HG02571 (cell line): Measurements from ENCODE around the gene HECTD4.
"Not testable (repeated sequence)": the region's sequence is repeated elsewhere in the genome, so short reads cannot be mapped to it uniquely, and the experiment has no call there.

Source experiments
- ATAC-seq: cut with Tn5 transposase; IDR thresholded peaks from one replicate; pipeline ENCODE4 v1.9.1; 2021; ENCODE audit warnings: mild to moderate bottlenecking, moderate library complexity; ENCODE audit not compliant: unreplicated experiment

Gene HECTD4

DNA sequence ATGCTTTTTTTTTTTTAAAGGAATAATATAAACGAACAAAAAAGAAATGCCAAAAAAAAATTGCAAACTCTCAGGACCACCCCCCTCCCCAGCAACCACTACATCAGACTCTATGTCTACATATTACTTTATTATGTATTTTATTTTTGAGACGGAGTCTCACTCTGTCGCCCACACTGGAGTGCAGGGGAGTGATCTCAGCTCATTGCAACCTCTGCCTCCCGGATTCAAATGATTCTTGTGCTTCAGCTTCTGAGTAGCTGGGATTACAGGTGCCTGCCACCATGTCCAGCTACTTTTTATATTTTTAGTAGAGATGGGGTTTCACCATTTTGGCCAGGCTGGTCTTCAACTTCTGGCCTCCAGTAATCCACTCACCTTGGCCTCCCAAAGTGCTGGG is 22.9 kb downstream of the HECTD4 start:
- no peak for ATAC-seq

DNA sequence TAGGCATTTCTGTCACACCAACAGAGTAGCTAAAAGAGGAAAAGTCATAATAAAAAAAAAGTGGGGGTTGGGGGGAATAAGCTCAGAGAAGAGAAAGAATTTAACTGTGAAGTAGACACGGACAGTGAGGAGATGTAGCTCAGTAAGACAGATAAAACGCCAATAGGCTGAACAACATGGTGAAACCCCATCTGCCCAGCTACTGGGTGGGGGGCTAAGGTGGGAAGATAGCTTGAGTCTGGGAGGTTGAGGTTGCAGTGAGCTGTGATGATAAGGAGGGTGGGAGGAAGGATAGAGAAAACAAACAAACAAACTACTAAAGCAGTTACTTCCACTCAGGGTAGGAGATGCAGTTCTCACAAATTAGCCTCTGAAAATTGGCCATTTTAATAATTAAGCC is 25.0 kb downstream of the HECTD4 start:
- no peak for ATAC-seq

DNA sequence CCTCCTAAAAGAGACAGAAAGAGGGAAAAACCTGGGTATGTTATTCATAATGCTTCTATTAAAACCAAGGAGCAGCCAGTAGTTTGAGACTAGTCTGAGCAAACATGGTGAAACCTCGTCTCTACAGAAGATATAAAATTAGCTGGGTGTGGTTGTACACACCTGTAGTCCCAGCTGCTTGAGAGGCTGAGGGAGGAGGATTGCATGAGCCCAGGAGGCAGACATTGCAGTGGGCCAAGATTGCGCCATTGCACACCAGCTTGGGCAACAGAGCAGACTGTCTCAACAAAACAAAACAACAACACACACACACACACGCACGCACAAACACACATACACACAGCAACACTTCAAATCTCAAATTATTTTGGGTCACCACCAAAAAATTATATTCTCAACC is 27.8 kb downstream of the HECTD4 start:
- ATAC-seq: no peak

DNA sequence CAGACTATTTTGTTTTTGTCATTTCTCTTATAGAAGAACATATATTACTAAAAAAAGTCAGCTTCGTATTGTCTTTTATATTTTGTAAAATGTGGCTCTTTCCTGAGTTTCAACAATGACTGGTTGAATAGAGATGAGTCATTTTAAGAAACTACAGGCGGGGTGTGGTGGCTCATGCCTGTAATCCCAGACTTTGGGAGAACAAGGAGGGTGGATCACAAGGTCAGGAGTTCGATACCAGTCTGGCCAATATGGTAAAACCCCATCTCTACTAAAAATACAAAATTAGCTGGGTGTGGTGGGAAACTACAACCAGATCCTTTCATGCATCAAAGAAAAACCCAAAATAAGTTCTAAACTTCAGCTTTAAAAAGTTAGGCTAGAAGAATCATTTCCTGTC is 28.8 kb downstream of the HECTD4 start:
- ATAC-seq: no peak

DNA sequence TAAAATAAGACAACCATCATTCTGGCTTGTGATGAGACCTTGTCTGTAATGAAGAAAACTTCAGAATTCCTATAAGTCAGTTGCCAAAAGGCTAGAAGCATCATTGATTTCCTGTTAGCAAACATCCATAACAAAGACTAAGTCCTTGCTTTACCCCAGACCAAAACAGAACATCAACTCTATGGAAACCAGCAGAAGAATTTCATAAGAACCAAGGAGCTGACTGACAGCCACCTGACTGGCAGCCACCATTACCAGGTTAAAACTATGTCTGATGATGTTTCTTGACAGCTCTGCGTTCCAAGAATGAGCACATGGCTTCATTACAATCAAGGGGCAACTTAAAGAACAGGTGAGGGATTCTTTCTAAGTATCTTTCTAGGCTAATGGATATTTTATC is 29.3 kb downstream of the HECTD4 start:
- no peak for ATAC-seq

DNA sequence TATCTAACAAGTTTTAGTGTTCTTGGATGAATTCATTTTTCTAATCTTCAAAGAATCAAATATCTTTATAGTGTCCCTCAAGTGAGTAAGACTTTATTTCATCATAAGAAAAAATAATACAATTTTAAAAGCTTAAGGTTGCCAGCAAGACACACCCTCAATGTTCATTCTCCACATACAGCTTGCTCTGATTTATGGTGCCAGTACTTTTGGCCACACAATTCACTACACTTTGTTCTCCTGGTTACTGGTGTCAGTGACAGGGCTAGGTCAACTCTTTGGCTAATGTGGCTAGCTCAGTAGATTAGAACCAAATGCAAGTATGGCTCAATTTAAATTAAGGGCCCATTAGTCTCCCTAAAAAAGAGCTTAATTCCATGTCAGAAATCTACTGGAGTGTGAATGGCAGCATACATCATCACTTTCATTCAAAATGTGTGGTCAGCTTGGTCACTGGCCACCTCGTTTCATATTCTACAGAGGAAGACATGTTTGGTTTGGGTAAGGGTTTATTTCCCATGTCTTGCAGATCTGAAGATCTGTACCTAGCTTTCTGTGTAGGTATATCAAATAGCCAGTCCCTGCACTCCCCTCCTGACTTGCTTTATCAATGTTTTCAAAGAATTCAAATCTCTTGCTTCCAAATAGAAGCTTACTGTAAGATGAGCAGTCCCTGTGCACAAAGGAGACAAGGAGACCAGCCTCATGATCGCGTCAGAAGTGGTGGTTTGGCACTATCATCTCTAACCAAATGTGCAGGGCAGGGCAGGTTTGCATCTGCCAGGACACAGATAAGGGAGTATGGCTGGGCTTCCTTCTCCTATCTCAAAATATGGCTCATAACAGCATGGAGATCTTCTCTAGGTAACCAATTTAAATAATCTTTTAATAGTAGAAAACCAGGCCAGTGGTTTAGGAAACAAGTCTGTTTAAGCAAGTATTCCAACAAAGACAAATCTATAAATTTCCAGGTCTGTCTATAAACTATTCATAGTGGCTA is 31.3 kb downstream of the HECTD4 start:
- no peak for ATAC-seq

DNA sequence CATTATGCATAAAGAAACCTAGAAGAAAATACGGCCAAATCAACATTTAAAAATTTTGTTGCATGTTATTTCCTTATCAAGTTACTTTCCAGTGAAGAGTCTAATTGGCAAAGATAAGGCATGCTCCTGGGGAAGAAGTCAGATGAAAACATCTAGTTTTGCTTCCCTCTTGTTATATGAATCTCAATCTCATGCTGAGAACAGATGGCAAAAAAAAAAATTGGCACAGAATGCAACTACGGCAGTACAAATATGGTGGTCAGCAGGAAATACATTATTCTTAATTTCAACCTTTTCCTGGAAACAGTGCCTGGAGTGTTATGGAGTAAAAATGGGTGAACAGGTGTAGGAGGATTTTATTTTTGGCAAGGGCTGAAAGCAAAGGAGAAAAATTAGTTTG is 32.8 kb downstream of the HECTD4 start:
- no peak for ATAC-seq

DNA sequence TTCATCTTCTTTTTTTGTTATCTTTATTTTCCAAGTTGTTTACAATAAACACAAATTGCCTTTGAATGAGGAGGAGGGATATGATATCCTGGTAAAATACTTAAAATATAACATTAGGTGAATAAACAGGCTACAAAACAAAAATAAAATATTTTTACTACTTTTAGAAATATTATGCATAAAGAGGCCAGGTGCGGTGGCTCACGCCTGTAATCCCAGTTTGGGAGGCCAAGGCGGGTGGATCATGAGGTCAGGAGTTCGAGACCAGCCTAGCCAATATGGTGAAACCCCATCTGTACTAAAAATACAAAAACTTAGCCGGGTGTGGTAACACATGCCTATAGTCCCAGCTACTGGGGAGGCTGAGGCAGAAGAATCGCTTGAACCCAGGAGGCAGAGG is 33.3 kb downstream of the HECTD4 start:
- not testable (repeated sequence) for ATAC-seq

DNA sequence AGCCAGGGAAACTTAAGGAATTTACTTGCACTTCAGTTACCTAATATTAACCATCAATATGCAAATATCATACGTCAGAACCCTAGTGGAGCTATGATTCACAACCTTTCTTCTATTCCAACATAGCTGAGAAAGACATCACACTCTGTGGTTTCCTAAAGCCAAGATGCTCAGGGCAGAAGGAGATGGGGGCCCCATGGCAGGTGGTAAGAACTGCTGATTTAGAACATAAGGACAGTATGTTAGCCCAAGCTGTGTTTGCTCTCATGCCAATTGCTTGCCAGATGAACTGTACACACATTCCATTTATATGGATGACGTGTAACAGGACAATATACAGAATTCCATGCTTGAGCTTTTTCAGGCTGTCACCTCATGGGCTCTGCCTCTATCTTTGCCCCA is 34.6 kb downstream of the HECTD4 start:
- no peak for ATAC-seq

DNA sequence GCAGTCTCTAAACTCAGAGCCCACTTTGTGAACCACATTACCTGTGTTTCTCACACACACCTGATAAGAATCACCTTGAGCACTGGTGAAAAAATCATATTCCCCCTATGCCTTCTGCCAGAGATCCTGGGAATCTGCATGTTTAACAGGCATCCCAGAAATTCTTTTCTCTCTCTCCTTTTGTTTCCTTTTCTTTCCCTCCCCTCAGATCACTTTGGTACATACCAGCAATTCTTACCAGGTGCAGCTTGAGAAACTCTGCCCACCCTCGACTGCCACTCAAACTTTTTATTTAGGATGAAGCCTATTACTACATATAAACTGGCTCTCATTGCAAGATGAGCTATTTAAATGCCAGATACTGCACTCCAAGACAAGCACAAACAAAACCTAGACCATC is 36.0 kb downstream of the HECTD4 start:
- no peak for ATAC-seq

DNA sequence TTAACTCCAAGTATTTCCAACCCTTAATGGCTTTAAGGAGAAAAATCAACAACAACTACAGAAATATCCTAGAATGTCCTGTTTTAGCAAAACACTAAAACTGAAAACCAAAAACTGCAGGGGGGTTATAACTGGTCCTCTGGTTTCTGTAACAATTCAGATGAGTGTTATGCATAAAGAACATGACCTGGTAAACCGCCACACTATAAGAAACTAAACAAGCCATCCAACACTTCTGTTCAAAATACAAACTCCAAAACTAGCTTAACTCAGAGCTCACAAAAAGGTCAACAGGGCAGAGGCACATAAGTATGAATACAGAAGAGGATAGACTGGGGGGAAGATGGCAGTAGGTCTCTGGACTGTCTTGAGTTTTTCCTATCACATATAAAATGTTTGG is 38.0 kb downstream of the HECTD4 start:
- no peak for ATAC-seq

DNA sequence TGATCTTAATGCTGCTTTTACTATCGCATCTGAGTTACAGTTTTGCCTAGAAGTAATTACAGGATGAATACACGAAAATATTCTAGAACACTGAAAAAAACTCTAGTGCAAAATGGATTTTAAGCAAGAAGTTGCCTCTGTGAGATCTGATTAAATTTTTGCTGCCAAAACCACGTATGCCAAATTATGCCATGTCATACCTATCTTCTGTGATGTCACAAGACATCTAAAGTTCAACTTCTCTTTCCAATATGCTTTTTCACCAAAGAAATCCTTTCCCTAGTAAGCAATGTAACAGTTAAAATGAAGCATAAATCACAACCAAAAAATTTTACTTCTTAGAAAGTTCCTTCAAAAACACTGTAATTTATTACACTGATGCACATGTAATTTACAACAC is 39.6 kb downstream of the HECTD4 start:
- ATAC-seq: no peak

DNA sequence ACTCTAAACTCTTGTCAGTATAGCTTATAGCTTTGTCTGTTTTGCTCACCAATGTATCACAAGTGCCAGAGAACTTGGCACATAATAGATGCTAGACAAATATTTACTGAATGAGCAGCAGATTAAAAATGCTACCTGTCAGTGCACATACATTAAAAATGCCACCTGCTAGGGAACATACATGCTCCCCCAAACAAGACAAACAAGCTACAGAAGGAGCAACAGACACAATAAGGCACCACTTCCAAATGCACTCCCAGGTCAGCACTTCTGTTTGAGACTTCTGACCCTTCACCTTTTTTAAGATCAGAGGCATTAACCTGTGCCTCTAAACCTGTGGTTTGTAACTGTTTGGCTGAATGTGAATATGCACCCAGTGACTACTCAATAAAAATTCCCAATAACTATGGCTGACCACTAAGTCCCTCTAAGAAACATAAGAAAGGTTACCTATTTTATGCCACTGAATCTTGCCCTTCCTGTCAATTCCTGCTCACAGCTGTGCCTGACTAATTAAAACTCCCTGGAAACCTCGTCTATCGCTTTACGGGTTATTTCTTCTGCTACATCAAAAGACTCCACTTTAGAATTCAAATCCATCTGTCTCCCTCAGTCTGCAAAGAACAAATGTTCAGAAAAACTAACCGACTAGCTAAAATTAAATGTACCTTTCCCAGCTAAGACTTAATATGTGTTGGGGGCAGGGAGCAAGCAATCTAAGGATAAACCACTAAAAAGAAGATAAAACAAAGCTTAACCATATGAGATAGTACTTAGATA is 41.0 kb downstream of the HECTD4 start:
- ATAC-seq: no peak

DNA sequence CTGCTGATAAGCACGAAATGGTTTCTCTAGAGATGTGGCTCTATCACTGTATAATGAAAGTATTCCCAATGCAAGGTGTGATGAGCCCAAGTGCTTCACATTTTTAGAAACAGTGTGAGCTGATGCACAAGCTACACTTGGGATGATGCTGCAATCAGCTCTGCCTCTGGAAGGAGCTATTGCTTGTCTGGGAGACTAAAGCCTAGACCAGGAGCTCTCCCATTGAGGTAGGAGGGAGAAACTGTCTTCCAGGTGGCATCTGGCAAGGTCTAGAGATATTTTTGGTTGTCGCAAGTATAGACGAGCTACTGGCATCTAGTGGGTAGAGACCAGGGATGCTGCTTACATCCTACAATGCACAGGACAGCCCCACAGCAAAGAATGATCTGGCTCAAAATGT is 42.0 kb downstream of the HECTD4 start:
- no peak for ATAC-seq

DNA sequence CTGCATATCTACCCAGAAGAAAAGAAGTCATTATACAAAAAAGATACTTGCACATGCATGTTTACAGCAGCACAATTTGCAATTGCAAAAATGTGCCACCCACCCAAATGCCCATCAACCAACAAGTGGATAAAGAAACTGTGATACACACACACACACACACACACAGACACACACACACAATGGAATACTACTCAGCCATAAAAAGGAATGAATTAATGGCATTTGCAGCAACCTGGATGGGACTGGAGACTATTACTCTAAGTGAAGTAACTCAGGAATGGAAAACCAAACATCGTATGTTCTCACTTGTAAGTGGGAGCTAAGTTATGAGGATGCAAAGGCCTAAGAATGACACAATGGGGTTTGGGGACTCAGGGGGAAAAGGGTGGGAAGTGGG is 47.2 kb downstream of the HECTD4 start:
- not testable (repeated sequence) for ATAC-seq

DNA sequence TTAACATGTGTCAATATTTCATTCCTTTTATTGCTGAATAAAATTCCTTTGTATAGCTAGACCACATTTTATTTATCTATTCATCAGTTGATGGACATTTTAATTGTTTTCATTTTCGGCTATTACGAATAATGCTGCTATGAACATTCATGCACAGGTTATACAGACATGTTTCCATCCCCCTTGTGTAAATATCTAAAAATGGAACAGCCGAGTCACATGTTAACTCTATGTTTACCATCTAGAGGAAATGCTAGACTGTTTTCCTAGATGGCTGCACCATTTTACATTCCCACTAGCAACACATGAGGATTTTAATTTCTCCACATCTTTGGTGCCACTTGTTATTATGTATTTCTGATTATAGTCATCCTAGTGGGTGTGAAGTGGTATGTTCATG is 49.2 kb downstream of the HECTD4 start:
- no peak for ATAC-seq

DNA sequence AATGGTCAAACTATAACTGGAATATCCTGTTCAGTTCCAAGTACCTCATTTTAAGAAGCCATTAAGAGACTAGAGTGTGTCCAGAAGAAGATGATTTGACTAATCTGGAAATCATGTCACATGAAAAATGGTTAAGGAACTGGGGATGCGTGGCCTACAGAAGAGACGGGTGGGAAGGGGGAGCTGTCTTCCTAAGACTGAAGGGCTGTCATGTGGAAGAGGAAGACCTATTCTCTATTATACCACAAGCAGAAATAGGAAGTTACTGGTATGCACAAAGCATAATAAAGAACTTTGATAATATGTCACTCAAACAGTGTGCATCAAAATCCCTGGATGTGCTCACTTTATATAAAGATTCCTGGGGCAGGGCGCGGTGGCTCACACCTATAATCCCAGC is 50.3 kb downstream of the HECTD4 start:
- no peak for ATAC-seq

DNA sequence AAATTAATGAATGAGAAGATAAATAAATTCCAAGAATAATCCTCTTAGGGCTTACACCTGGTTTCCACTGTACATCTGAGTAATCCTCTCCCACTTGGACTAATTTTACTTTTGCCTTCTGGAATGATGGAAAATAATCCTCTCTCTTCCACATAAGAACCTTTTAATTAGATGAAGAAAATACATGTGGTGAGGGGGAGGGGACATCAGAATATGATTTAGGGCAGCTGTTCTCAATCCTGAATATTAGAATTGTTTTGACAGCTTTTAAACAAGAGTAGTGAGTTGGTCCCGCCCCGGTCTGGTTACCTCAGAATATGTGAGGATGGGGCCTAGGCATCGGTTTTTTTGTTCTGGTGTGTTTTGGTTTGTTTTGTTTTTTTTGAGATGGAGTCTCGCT is 51.5 kb downstream of the HECTD4 start:
- ATAC-seq: no peak

DNA sequence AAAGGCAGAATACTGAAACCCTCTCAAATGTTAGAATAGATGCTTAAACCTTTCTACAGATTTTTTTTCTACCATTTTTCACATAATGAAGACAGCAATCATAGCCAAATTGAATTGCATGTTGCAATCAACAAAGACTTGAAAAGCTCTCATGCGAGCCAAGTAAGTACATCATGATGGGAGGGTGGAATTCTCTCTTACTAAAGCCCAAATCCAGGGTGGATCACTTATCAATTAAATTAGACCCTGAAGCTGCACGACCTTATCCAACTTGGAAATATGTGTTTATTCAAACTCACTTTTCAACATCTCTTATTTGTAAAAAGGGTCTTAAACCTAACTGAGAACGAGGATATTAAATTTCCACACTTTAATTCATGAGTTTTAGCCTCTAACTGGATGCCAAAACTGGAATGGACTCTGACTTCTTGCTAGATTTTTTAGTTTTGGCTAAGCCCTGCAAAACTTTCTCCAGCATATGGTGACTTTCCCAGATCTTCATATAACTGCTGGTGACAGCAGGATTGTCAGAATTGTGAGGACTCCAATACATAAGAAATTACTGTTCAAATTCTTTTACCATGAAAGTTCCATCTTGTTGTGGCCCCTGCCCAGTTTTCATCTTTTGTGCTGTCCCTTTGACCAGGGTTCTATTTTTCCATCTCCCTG is 53.6 kb downstream of the HECTD4 start:
- no peak for ATAC-seq

DNA sequence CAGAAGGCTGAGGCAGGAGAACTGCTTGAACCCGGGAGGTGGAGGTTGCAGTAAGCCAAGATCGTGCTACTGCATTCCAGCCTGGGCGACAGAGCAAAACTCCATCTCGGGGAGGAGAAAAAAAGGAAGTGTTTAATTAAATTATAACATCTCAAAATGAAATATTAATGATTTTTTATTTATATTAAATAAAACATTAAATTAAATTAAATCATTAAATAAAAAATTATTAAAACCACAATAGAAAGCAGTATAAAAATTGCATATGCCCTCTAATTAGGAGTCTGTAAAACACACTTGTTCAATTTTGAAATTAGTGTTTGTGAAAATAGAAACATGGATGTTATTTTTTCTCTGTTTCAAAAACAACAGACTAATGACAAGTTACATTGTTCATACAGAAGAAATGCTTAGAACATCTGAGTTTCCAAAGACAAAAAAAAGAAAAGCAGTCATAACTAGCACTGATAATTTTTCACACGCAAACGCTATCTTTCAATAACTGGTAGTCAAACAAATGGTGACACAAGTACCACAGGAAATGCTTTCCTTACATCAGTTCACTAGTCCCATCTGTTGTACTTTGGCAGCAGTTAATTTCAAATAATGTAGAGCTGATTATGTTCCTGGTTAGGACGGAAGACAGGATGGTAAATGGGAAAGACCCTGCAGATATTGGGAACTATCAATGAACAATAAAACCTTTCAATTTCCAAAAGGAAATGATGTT is 54.9 kb downstream of the HECTD4 start:
- ATAC-seq: no peak
